Uterus (tissue), 2 donors: ENCODE results near the gene ZNF680.

Source experiments
- POLR2A ChIP-seq, 2 donors: fragments of 450-650 bp; IDR thresholded peaks; one replicate each; pipeline ENCODE4 v1.6.1; 2016; ENCODE audit warnings: antibody characterized with exemption in 2 of 2, mild to moderate bottlenecking in 1 of 2, moderate library complexity in 1 of 2
- TF ChIP-seq, protein P1 (sequence below), 4 experiments: fragments of 200-600 bp in 2 of 4; fragments of 450-650 bp in 2 of 4; sonication (generic) in 2 of 4; IDR thresholded peaks; one replicate each; pipeline ENCODE4 v1.5.1; 2016 to 2019; ENCODE audit warnings: antibody characterized with exemption in 4 of 4, mild to moderate bottlenecking in 2 of 4, moderate library complexity in 1 of 4

- TF ChIP-seq, protein P1, sequence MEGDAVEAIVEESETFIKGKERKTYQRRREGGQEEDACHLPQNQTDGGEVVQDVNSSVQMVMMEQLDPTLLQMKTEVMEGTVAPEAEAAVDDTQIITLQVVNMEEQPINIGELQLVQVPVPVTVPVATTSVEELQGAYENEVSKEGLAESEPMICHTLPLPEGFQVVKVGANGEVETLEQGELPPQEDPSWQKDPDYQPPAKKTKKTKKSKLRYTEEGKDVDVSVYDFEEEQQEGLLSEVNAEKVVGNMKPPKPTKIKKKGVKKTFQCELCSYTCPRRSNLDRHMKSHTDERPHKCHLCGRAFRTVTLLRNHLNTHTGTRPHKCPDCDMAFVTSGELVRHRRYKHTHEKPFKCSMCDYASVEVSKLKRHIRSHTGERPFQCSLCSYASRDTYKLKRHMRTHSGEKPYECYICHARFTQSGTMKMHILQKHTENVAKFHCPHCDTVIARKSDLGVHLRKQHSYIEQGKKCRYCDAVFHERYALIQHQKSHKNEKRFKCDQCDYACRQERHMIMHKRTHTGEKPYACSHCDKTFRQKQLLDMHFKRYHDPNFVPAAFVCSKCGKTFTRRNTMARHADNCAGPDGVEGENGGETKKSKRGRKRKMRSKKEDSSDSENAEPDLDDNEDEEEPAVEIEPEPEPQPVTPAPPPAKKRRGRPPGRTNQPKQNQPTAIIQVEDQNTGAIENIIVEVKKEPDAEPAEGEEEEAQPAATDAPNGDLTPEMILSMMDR (IDR thresholded peaks at IDR 0.05), result no peak
- TF ChIP-seq POLR2A (IDR thresholded peaks at IDR 0.05), result no peak
These were observed 19.3 kb upstream of the ZNF680 start for GRCh38 chr7:64581926-64582894.
